ENCODE measurements around the gene C17orf67. TPM values are rescaled to one million over a fixed set of nuclear protein-coding genes. Genes with fewer than 3 reads are reported as not detected.

The C17orf67 gene
- total and polyA plus RNA-seq, 2 of the 8 experiments (the other 6 are each of a cell fraction or from before 2014, with no cell fraction given), result 0.67 to 2.2 TPM

GRCh38 chr17:56822725-56823124, 11.0 kb downstream of the C17orf67 start (continued):
- no peak for TF ChIP-seq CHD7 (IDR thresholded peaks at IDR 0.05; ENCODE audit: insufficient replicate concordance, low read length)
- TF ChIP-seq CHD2 (IDR thresholded peaks at IDR 0.05; ENCODE audit: low read length), result no peak
- no peak for TF ChIP-seq TCF12 (IDR thresholded peaks at IDR 0.05; ENCODE audit: low read depth, low read length)
- TF ChIP-seq EZH2 (IDR thresholded peaks at IDR 0.05; ENCODE audit: low read depth, low read length, severe bottlenecking), result no peak
- TF ChIP-seq POU5F1 (IDR thresholded peaks at IDR 0.05; ENCODE audit: low read depth, low read length), result no peak
- TF ChIP-seq SAP30 (IDR thresholded peaks at IDR 0.05; ENCODE audit: insufficient read depth, insufficient replicate concordance, low read length), result no peak
- no peak for TF ChIP-seq SIX5 (IDR thresholded peaks at IDR 0.05; ENCODE audit: low read depth, low read length)
- no peak for TF ChIP-seq SRF (IDR thresholded peaks at IDR 0.05; ENCODE audit: low read depth, low read length)
- TF ChIP-seq MAFK (IDR thresholded peaks at IDR 0.05; ENCODE audit: low read depth, low read length), result no peak
- no peak for TF ChIP-seq RBBP5 (IDR thresholded peaks at IDR 0.05; ENCODE audit: borderline replicate concordance, low read depth, low read length)
- no peak for TF ChIP-seq POLR2A (IDR thresholded peaks at IDR 0.05; ENCODE audit: control extremely low read depth in 1 of 2, low read depth in 2 of 2, low read length in 2 of 2)
- TF ChIP-seq CHD1 (IDR thresholded peaks at IDR 0.05; ENCODE audit: low read depth, low read length), result no peak
- TF ChIP-seq BRCA1 (IDR thresholded peaks at IDR 0.05; ENCODE audit: low read depth, low read length), result no peak
- TF ChIP-seq CEBPB (IDR thresholded peaks at IDR 0.05; ENCODE audit: low read depth, low read length), result no peak

All from H1 (cell line).